GM21717 (cell line): ENCODE measurements around the gene CDC20B.
A peak's percentile ranks its signal among the peaks of the same experiment; 100 is the strongest.
"Not testable (repeated sequence)": the region's sequence is repeated elsewhere in the genome, so short reads cannot be mapped to it uniquely, and the experiment has no call there.

ENCODE experiments used
- ATAC-seq: cut with Tn5 transposase; IDR thresholded peaks from one replicate; pipeline ENCODE4 v1.9.1; 2021; ENCODE audit warnings: mild to moderate bottlenecking, moderate library complexity; ENCODE audit not compliant: unreplicated experiment

CDC20B gene

DNA sequence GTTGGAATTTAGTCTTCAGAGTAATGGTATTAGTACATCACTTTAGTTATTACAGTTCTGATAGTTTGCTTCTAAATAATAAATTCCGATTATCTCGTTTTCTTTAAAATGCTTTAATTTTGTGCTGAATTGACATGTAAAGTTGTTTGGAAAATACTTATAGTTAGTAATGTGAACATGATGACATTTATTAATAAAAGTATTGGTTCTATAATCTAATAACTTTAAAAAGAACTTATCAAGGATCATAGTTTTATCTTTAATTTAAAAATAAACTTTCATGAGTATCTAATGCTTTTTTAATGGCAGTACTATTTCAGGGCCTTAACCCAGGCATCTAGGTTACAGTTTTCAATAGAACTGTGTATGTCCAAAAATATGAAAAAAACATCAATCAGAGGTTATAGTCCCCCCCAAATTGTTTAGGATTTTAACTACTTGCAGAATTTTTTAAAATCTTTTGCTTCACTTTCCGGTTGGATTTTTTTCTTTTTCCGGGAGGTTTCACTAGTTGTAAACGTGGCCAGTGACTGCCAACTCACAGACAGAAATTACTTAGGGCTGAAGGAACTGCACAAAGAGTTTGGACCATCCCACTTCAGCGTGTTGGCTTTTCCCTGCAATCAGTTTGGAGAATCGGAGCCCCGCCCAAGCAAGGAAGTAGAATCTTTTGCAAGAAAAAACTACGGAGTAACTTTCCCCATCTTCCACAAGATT is 12.3 kb downstream of the CDC20B start:
- ATAC-seq: no peak

DNA sequence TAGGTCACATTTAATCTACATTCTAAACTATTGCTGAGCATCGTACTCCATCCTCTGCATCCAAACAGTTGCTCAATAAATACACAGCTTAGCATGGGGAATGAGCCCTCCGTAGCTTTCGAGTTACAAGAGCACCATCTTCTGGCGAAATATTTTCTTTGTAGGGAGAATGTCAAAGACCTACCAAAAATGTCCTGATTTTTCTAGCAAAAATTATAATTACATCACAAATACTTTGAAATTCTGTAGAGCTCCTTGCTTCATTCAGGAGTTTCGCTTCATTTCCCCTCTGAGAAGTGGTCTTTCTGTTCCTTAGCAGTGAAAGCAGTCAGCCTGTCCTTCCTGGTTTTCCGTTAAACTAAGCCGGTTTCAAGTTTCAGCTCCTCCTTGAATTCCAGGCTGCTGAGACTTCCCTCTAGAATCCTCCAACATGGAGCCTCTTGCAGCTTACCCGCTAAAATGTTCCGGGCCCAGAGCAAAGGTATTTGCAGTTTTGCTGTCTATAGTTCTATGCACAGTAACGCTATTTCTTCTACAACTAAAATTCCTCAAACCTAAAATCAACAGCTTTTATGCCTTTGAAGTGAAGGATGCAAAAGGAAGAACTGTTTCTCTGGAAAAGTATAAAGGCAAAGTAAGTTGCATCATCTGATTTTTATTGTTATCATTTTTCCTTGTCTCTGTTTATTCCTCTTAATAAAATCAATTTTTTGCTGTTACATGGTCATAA is 13.0 kb downstream of the CDC20B start, which contains the start of gene GPX8:
Gene GPX8, plus strand, starts transcription at position 409 of the 730 bp plus-strand sequence. Its CDS starts 22 bp downstream, at position 431.
- ATAC-seq: no peak

DNA sequence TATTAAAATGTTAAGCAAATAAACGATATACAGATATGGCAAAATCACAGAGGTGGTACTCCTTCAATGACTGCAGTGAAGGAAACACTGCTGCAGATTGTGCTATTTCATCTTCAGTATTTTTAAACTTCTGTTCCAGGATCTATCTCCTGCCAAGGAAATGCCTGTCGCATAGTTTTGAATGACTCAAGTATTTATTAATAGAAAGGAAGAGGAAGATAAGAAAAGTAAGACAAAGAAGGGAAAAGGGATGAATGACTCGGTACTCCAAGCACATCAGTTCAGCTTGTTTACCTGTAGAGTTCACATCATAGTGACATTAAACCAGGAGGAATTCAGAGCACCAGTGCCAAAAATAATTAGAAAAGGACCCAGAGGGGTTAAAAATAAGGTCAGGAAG is 18.1 kb downstream of the CDC20B start:
- no peak for ATAC-seq

DNA sequence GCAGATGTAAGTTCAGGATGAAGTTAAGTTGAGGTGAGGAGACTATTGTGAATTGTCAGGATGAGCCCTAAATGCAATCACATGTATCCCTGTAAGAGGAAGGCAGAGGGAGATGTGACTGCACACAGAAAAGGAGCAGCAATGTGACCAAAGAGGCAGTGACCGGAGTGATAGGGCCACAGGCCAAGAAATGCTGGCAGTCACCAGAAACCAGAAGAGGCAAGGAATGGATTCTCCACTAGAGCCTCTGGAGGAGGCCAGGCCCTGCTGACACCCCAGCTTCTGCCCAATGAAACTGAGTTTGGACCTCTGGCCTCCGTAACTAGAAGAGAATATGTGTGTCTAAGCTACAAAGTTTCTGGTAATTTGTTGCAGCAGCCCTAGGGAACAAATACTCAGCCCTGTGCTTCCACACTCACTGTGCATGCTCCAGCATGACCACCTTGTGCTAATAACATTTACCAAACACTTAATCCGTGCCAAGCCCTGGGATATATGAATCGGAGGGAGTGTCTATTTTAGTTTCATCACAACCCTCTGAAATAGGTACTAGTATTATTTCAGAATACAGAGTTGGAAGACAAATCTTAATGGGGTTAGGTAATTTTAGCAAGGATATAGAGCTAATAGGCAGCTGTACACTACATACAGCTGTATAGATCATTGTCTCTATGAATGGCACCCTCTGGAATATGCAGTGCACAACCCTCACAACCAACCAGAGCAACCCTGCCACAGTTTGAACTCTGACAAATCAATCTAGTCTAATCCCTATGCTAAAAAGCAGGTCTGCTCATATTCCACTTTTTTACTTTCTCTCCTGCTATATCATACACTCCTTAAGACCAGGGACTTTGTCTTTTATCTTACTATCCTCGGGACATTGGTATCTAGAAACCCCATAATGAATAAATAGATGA is 20.8 kb downstream of the CDC20B start:
- no peak for ATAC-seq

DNA sequence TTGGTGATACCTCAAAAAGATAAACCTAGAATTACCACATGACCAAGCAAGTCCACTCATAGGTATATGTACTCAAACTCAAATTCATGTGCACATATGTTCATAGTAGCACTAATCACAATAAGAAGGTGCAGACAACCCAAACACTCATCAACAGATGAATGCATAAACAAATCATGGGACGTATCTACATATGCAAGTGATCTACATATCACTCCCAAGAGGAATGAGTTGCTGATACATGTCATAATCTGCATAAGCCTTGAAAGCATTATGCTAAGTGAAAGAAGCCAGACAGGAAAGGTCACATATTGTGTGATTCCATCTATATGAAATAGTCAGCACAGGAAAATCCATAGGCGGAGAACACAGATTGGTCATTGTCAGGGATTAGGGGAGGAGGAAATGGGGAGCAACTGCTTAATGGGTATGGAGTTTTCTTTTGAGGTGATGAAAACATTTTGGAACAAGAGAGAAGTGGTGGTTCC is 23.6 kb downstream of the CDC20B start:
- no peak for ATAC-seq

DNA sequence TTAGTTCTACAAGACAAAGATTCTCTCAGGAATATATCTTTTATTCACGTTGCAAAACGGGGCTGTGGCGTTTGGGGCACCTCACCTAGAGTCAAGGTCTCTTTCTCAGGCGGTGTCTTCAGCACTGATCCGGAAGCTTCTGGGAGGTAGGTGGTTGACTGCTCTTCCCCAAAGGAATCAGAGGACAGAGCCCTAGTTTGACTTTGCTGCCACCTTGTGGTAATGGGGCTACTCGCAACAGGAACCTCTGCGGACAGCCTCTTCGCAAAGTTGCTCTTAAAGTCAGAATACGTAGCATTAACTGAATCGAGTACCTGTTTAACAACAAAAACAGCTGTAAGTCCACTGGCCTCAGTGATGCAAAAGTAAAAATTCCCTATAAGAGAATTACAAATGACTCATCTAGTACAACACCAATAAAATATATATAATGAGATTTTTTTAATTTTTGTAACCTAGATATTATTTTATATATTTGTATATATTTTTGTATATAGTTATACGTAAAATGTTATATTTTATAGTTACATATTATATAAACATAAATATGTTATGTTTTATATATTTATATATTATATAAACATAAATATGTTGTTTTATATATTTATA is 26.3 kb downstream of the CDC20B start:
- peak; percentile 90 for ATAC-seq

DNA sequence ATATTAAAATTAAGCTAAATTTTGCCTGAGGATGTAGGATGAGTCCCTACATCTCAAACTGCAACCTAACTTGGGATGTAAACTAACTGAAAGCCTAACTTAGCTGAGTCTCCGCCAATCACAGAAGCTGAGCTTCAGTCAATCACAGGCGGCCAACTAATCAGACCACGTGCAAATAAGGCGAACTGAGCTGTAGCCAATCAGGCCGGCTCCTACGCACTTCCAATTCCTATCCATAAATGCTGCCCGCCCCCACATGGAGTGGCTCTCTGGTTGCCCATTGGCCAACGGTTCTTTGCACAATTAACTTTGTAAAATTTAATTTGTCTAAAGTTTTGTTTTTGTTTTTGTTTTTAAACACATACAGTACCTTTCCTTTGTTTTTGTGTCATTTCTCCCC is 26.9 kb downstream of the CDC20B start:
- ATAC-seq: no peak

DNA sequence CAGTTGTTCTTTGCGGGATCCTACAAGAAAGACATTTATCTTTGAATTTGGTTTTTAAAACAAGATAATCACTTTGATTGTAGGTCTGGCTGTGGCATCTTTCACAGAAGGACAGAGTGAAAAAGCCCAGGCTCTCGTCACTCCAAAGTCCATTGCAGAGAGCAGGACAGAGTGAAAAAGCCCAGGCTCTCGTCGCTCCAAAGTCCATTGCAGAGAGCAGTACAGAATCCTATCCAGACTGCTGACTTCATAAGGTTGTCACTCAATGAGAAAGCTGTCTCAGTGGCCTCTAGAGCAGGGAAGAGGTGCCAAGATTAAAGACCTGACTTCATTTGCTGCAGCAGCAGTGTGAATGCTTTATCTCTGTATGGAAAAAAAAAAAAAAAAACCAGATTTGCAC is 29.4 kb downstream of the CDC20B start:
- ATAC-seq: no peak

DNA sequence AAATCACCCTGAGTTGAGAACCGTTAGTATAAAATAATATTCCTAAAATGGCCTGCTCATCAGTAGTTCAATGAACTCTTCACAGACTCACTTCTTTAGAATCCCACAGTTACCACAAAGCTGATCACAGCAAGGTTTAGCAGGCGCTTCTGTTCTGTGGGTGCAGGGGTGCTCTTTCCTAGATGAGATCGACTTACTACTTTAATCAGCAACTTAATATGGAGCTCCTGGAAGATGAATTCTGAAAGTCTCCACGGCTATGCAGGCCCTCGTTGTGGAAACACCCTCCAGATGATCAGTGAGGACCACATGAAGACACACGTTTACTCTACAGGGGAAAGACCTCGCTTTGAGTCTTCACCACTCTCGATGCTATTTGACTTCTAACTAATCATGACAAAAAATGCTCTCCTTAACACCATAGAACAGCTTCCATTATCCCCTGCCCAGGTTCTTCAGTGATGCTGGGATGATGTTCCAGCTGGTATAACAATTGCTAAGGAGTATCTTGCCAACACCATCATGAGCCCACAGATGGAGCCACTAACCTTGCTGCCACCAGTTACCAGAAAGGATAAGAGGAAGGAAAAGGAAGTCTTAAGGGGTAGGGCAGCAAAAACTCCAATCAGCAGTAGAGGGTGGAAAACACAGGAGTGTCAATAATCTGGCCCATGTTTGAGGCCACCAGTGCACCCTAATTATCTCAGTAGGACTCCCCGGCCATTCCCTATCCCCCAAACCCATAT is 30.9 kb downstream of the CDC20B start:
- ATAC-seq: no peak

DNA sequence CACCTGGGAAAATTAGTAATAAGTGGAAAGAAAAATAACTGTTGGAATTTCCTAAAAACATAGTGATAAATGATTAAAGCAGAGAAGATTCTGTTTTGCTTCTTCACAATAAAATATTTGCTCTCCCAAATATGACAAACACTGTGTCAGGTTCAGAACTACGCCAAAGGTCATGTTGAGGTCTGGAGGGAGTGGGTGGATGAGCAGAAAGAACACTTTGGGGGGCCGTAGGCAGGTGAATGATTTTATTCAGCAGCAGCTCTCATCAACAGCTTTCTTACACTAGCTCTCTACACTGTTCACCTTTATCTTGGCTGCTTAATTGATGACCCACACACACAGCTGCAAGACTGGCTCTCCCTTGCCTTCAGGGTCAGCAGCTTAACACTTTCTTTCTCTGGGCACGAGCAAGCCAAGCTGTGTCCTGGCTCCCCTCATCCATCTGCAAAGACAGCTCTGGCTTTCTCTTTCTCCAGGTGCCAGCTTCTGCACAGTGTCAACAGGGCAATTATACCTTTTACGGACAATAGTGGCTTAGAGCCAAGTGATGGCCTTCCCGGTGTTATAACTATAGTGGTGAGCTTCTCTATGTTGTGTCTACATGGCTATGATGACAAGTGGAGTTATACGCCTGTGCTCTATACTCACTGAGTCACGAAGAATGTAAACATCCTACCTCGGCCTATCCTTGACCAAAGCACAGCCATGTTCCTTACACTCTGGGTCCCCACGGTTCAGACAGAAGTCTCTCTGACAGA is 31.9 kb downstream of the CDC20B start:
- no peak for ATAC-seq

DNA sequence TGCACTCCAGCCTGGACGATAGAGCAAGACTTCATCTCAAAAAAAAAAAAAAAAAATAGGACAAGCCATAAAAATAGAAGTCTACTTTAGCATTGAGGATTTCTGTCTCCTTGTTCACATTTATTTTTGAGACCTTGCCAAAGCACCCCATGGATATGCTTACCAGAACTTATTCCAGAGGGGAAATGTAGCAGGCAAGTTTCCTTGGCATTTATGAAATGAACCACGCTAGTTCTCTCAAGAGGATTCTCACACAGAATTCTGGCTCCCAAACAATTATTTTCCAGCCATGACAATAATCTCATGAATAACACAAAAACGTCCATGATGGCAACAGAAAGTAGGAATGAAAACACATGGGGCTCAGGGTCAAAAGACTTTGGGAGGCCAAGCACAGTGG is 36.5 kb downstream of the CDC20B start:
- ATAC-seq: no peak

DNA sequence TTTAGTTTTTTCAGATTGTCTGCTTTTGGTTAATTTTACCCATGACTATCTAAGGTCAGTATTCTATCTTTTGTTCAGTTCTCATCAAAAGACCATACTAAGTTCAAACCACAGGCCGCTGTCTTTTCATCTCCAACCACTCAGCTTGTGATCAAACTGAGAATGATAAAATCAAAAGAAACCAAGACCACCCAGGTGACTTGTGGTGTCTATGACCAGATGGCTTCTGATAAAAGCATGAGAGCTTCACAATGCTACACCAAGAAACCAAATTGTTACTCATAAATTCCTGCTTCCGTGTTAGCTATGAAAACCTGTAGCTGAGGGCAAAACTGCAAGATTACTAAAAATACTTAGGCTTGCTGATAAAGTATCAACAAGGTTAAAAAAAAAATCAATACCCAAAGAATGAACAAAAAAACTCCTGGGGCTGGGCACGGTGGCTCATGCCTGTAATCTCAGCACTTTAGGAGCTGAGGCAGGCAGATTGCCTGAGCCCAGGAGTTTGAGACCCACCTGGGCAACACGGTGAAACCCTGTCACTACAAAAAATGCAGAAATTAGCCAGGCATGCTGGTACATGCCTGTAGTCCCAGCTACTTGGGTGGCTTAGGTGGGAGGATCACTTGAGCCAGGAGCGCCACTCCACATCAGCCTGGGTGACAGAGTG is 38.8 kb downstream of the CDC20B start:
- ATAC-seq: no peak

DNA sequence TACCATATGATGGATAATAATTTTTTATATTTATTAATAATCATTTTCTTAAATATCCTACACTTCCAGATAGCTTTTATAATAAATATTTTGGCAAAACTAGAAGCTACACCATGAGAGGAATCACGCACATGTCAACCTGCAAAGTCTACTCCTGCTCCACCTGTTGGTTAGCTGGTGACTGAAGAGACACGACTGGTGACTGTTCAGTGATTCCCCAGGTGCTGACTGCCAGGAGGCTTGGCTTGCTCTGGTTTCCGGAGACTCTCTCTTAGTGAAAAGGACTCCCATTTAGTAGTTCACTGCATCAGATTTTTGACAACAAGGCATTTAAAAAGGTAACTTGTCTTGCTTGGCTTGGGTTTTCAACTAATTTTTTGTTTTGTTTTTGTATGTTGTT is 49.6 kb downstream of the CDC20B start:
- no peak for ATAC-seq

DNA sequence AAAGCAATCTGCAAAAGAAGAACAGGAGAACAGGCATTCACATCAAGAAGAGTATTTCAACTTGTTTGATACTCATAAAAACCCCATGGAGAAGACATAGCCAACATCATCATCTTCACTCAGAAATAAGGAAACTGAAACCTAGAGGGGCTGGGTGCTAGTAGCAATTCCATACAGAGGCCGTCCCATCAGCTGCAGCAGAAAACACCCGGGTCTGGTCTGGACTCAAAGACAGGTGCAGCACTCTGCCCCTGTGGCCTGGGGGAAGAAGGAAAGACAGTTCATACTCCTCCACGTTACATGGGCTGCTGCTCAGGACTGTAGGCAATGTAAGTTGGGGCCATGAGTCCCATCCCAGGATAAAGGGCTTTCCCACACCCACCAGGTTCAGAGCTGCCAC is 58.9 kb downstream of the CDC20B start:
- ATAC-seq: no peak

DNA sequence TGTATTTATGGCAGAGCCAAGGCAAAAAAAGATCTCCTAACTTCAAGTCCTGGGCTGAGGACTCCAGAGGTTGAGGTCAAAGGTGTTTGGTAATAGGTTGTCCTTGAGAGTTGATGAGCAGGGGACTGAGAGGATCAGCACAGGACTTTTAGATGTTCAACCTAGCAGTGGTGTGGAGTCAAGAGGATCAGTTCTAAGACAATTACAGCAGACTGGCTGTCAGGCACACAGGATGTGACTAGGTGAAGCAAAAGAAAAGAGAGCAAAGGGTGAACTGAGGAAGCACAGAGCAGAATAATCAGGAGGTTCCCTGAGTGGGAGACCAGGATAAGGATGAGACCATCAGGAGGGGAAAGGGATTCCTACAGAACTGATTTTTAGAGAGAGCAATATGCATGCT is 59.6 kb downstream of the CDC20B start:
- ATAC-seq: no peak

DNA sequence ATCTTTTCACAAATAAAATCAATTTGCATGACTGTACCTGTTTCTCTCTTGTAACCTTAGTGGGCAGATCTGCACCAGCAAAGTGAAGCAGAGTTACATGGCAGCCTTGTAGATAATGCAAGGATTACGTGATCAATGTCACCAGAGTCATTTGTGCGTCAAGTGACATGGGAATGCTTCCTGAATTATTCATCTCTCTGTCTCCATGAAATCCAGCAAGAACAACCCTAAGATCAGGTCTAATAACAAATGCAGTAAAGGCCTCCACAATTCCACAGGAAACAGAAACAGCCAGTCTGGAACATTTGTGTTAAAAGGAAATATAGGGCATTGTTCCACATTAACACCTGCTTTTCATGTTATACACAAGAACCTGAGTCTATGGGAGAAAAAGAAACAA is 62.8 kb downstream of the CDC20B start:
- no peak for ATAC-seq

DNA sequence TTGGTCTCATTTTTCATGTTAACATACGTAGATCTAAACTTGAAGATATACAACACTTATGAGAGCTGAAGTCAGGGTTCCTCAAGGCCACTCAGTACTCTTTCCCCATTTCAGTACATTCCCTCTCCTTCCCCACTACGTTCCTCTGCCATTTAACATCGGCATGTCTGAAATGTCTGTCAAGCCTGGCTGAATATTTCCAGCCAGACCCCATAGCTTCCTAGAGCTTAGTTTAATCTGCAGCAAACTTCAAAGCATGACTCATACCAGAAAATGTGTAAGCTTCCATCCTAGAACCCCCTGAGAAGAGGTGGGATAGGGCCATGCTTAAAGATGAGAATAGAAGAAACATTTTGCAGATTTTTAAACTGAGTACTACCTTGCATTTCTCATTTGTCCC is 64.3 kb downstream of the CDC20B start:
- no peak for ATAC-seq

DNA sequence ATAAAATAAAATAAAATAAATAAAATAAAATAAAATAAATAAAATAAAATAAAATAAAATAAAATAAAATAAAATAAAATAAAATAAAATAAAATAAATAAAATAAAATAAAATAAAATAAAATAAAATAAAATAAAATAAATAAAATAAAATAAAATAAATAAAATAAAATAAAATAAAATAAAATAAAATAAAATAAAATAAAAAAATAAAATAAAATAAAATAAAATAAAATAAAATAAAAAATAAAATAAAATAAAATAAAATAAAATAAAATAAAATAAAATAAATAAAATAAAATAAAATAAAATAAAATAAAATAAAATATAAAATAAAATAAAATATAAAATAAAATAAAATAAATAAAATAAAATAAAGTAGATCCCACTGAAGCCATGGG is 67.0 kb downstream of the CDC20B start:
- not testable (repeated sequence) for ATAC-seq
